Measurements from ENCODE around the gene ANKRD45.
"Not testable (repeated sequence)": the region's sequence is repeated elsewhere in the genome, so short reads cannot be mapped to it uniquely, and the experiment has no call there.

ANKRD45 gene

GRCh38 chr1:173572201-173572873 lies 97.3 kb downstream of the ANKRD45 start:
- no peak for DNase-seq (ENCODE audit: low read depth in 2 of 2)

DNA sequence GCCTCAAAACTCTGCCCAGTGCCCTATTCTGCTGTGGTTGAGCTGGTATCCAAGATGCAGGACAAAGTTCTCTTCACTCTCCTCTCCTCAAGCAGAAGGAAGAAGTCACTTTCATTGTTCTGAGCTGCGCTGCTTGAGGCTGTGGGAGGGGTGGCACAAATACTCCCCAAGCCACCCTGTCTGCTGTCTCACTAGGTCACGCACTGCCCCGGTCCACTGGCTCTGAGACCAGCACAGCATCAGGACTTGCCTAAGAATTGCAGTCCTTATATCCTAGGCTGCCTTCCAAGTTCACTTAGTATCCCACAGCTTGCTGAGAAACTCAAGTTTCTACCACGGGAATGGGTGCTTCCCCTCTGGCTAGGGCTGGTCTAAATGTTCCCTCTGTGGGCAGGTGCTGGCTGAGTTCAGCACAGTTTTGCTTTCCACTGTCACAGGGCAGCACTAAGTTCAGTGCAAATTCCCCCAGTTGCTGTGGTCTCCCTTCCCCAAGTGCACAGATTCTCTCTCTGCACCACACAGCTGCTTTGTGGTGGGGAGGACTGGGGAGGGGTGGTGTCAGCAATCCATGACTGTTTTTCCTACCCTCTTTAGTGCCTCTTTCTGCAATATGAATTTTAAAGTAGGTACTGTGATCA lies 99.2 kb downstream of the ANKRD45 start:
- DNase-seq (ENCODE audit: low read depth in 2 of 2) = no peak

DNA sequence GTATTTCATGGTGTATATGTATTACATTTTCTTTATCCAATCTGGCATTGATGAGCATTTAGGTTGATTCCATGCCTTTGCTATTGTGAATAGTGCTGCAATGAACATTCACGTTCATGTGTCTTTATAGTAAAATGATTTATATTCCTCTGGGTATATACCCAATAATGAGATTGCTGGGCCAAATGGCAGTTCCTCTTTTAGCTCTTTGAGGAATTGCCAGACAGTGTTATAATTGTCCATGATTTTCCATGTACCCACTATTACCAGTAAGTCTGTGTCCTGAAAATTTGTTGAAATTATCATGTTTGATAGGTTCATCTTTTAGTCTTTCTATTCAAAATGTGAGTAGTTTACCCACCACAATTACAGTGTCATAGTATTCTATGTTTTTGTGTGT lies 101.2 kb downstream of the ANKRD45 start:
- DNase-seq (ENCODE audit: low read depth in 2 of 2) = no peak

- DNase-seq (ENCODE audit: low read depth in 2 of 2) = not testable (repeated sequence)
Observed at GRCh38 chr1:173563846-173564245, 105.8 kb downstream of the ANKRD45 start.

DNA sequence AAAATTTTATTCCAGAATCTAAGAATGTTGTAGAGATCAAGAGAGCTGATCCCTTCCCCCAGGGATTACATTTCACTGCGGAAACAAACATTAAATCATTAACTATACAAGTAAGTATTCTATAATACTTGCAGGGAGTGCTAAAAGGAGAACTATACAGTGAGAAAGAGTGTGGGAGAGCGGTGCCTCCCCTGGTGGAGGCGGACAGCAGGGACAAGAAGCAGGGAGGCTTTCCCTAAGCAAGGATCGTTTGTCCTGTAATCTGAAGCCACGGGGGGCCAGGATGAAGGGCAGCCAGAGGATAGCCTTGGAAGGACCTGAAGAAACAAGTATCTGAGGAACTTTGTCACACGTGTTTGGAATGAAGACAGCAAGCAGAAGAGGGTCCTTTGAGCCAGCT lies 106.8 kb downstream of the ANKRD45 start:
- no peak for DNase-seq (ENCODE audit: low read depth in 2 of 2)

GRCh38 chr1:173561263-173561662 lies 108.4 kb downstream of the ANKRD45 start:
- no peak for DNase-seq (ENCODE audit: low read depth in 2 of 2)

GRCh38 chr1:173560285-173560880 lies 109.3 kb downstream of the ANKRD45 start:
- no peak for DNase-seq (ENCODE audit: low read depth in 2 of 2)

All from stimulated activated CD8-positive, alpha-beta memory T cell treated with anti-CD3 and anti-CD28 coated beads, Interleukin-2, amount 100 ng/mL, for 48 hours (primary cell).